Natural killer cell (primary cell): ENCODE results near the gene TCERG1L. TPM values are rescaled to one million over a fixed set of nuclear protein-coding genes. Genes with fewer than 3 reads are reported as not detected.

Source experiments
- ATAC-seq, 3 donors: fragments of 150-1000 bp in 2 of 3; fragments of 200-7000 bp in 1 of 3; cut with Tn5 transposase; 1 replicate in 1 of 3; 2 replicates in 2 of 3; pipeline ENCODE4 v1.10.0; 2021; ENCODE audit warnings: mild to moderate bottlenecking in 2 of 3, moderate library complexity in 2 of 3
- DNase-seq, 2 donors: peaks; one replicate each; pipeline versions ENCODE4 v3.0.0 to v3.0.0-alpha.2; 2013 to 2021; ENCODE audit warnings: mixed read lengths in 1 of 2
- H3K27ac ChIP-seq: one replicate; pipeline ENCODE4 v1.5.1; 2013; ENCODE audit warnings: mild to moderate bottlenecking, low read length
- H3K27me3 ChIP-seq: one replicate; pipeline ENCODE4 v1.6.1; 2013; ENCODE audit warnings: low read length; ENCODE audit not compliant: control insufficient read depth, insufficient read depth
- H3K36me3 ChIP-seq: one replicate; pipeline ENCODE4 v1.6.1; 2013; ENCODE audit warnings: low read length; ENCODE audit not compliant: control insufficient read depth, insufficient read depth
- H3K4me1 ChIP-seq: one replicate; pipeline ENCODE4 v1.6.1; 2013; ENCODE audit warnings: low read length; ENCODE audit not compliant: control insufficient read depth, insufficient read depth
- H3K4me3 ChIP-seq: one replicate; pipeline ENCODE4 v1.5.1; 2013; ENCODE audit warnings: low read length
- H3K9me3 ChIP-seq: one replicate; pipeline ENCODE4 v1.6.1; 2013; ENCODE audit warnings: low read length; ENCODE audit not compliant: control insufficient read depth, insufficient read depth
- H3K27ac Mint-ChIP-seq, 2 donors: one replicate each; pipeline ENCODE4 v1.8.0; 2022; ENCODE audit warnings: mild to moderate bottlenecking in 2 of 2, mixed read lengths in 2 of 2, moderate library complexity in 1 of 2
- H3K27me3 Mint-ChIP-seq, 2 donors: one replicate each; pipeline ENCODE4 v1.8.0; 2022; ENCODE audit warnings: low read depth in 2 of 2, mixed read lengths in 2 of 2
- H3K36me3 Mint-ChIP-seq: one replicate; pipeline ENCODE4 v1.8.0; 2022; ENCODE audit warnings: mixed read lengths
- H3K4me1 Mint-ChIP-seq, 2 donors: one replicate each; pipeline ENCODE4 v1.8.0; 2022; ENCODE audit warnings: mixed read lengths in 2 of 2
- H3K4me3 Mint-ChIP-seq: one replicate; pipeline ENCODE4 v1.8.0; 2022; ENCODE audit warnings: mild to moderate bottlenecking, moderate library complexity, mixed read lengths
- H3K9me3 Mint-ChIP-seq, 2 donors: one replicate each; pipeline ENCODE4 v1.8.0; 2022; ENCODE audit warnings: mixed read lengths in 2 of 2
- WGBS: methylation state at CpG from one replicate; pipeline ENCODE4 v1.1.7; 2013; ENCODE audit warnings: missing lambda C conversion rate; ENCODE audit not compliant: insufficient coverage; 5-methylcytosine and 5-hydroxymethylcytosine counted together
- intact Hi-C: fragments of 100-400 bp; cut with micrococcal nuclease; formaldehyde crosslinking; loops from one replicate; pipeline ENCODE4 v1.14.2; 2022
- total RNA-seq, 4 donors: library from RNA; stranded (reverse); fragments of 120-200 nt in 1 of 4; gene quantifications; one replicate each; pipeline versions ENCODE4 v1.2.3 to v1.2.4, GENCODE V29; 2013 to 2022
- TF ChIP-seq, protein P1 (sequence below): fragments of 200-600 bp; IDR thresholded peaks from one replicate; pipeline ENCODE4 v1.8.0; 2022; ENCODE audit warnings: antibody characterized with exemption

TCERG1L gene
- total RNA-seq, 3 donors from 2014 or later (not counting 1 experiment from before 2014, with no cell fraction given): 0.48 TPM; not detected in 2

DNA sequence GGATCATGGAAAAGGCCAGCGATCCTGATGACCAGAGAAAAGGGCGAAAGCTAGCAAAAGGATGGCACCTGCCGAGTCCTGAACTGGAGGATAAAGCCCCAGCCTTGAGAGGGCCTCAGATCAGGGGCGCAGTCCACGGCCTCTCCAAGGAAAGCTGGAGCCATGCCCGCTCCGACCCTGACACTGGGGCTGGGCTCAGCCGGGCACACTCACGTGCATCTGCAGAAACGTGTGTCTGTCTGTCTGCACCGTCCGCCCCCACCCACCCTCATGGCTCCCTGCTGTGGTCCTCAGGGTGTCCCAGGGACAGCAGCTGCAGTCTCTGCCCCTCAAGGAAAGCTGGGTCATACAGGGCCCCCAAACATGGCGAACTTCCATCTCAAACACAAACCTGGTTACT lies 200.5 kb downstream of the TCERG1L start:
- H3K4me1 Mint-ChIP-seq: no peaks in the 10 kb centered on the region
- no peaks in the 10 kb centered on the region for H3K9me3 Mint-ChIP-seq
- Histone ChIP-seq H3K27me3 (no peaks in the 10 kb centered on the region), H3K4me1 (no peaks in the 10 kb centered on the region), H3K27ac (no peak overlapping the region), H3K36me3 (no peaks in the 10 kb centered on the region), H3K9me3 (no peaks in the 10 kb centered on the region), H3K4me3 (no peak overlapping the region)
- TF ChIP-seq, protein P1, sequence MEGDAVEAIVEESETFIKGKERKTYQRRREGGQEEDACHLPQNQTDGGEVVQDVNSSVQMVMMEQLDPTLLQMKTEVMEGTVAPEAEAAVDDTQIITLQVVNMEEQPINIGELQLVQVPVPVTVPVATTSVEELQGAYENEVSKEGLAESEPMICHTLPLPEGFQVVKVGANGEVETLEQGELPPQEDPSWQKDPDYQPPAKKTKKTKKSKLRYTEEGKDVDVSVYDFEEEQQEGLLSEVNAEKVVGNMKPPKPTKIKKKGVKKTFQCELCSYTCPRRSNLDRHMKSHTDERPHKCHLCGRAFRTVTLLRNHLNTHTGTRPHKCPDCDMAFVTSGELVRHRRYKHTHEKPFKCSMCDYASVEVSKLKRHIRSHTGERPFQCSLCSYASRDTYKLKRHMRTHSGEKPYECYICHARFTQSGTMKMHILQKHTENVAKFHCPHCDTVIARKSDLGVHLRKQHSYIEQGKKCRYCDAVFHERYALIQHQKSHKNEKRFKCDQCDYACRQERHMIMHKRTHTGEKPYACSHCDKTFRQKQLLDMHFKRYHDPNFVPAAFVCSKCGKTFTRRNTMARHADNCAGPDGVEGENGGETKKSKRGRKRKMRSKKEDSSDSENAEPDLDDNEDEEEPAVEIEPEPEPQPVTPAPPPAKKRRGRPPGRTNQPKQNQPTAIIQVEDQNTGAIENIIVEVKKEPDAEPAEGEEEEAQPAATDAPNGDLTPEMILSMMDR: no peak
- DNase-seq (no peak), ATAC-seq (no peak)
- no peaks in the 10 kb centered on the region for H3K36me3 Mint-ChIP-seq
- H3K27me3 Mint-ChIP-seq: no peaks in the 10 kb centered on the region
- H3K4me3 Mint-ChIP-seq: no peak overlapping the region
- WGBS: 81% methylated on average over 13 of the region's 13 CpGs
- intact Hi-C loops: no loop called here
- H3K27ac Mint-ChIP-seq: no peak overlapping the region

DNA sequence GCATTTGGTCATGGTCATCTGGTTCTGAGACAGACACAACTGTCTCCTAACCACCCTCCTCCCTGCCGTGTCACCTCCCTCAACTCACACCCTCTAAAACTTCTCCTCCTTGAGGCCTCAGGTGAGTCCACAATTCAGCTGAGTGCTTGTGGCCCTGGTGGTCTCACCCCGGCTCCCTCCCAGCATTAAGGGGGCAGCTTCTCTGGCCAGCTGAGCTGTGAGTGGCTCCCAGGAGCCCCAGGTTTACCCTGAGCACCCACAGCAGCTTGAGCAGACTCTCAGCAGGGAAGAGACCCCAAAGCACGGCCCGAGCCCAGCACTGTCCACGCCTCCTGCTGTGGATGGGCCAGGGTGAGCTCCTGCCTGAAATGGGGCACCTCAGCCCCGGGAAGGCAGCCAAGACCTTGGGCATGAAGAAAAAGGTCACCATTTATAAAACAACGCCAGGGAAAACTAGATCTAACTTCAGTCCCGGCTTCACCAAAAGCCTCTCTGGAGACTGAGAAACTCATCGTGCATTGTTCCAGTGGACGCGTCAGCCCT lies 201.2 kb downstream of the TCERG1L start:
- TF ChIP-seq, protein P1: no peak
- H3K36me3 Mint-ChIP-seq: no peaks in the 10 kb centered on the region
- intact Hi-C loops: no loop called here

DNA sequence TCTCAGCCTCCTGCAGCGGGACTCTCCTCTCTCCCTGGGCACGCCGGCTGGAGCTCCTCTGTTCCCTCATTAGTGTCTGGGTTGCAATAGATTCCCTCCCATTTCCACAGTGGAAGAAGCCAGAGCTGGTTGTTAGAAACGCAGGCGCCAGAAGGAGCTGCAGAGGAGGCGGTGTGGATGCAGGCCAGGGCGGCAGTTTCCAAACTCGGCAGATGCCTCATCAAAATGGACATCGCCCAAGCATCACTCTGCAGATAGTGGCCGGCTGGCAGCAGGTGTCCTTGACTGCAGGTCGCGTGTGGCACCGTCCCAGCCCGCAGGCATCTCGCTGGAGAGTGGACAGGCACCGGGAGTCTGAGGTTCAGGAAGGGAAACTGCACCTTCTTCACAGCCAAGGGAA lies 201.8 kb downstream of the TCERG1L start:
- no peaks in the 10 kb centered on the region for H3K9me3 ChIP-seq
- Mint-ChIP-seq H3K36me3 (no peaks in the 10 kb centered on the region), H3K4me3 (no peak overlapping the region), H3K27ac (no peak overlapping the region), H3K9me3 (no peaks in the 10 kb centered on the region), H3K4me1 (no peaks in the 10 kb centered on the region), H3K27me3 (no peaks in the 10 kb centered on the region)
- TF ChIP-seq, protein P1: no peak
- WGBS: 83% methylated on average over 16 of the region's 16 CpGs
- no peaks in the 10 kb centered on the region for H3K4me1 ChIP-seq
- intact Hi-C loops: no loop called here
- DNase-seq (no peak), ATAC-seq (no peak)
- no peaks in the 10 kb centered on the region for H3K36me3 ChIP-seq
- H3K27me3 ChIP-seq: no peaks in the 10 kb centered on the region
- no peak overlapping the region for H3K27ac ChIP-seq
- H3K4me3 ChIP-seq: no peak overlapping the region

More for the DNA sequence above, 201.2 kb downstream of the TCERG1L start:
- Mint-ChIP-seq H3K4me3 (no peak overlapping the region), H3K27me3 (no peaks in the 10 kb centered on the region), H3K9me3 (no peaks in the 10 kb centered on the region), H3K4me1 (no peaks in the 10 kb centered on the region), H3K27ac (no peak overlapping the region)
- H3K27me3 ChIP-seq: no peaks in the 10 kb centered on the region
- no peaks in the 10 kb centered on the region for H3K4me1 ChIP-seq
- no peak overlapping the region for H3K27ac ChIP-seq
- no peak for DNase-seq
- no peak for ATAC-seq
- WGBS: 82% methylated on average over 11 of the region's 11 CpGs
- H3K9me3 ChIP-seq: no peaks in the 10 kb centered on the region
- H3K4me3 ChIP-seq: no peak overlapping the region
- H3K36me3 ChIP-seq: no peaks in the 10 kb centered on the region

DNA sequence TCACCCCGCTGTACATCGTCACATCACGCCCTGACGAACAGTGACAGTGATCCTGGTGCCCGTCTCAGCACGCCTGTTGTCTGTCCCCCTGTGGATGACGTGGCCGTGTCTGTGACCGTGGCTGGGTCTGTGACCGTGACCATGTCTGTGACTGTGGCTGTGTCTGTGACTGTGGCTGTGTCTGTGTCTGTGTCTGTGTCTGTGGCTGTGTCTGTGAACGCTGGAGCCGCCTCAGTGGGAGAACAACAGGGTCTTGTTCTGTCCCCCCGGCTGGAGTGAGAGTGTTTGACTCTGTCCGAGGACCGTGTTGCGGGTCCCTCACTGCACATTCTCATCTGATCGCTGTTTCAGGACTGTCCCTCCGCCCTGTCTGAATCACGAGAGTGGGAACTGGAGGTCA lies 202.2 kb downstream of the TCERG1L start:
- Histone ChIP-seq H3K9me3 (no peaks in the 10 kb centered on the region), H3K27me3 (no peaks in the 10 kb centered on the region), H3K27ac (no peak overlapping the region), H3K36me3 (no peaks in the 10 kb centered on the region), H3K4me3 (no peak overlapping the region), H3K4me1 (no peaks in the 10 kb centered on the region)
- no peaks in the 10 kb centered on the region for H3K27me3 Mint-ChIP-seq
- no peak for ATAC-seq
- WGBS: 95% methylated on average over 19 of the region's 19 CpGs
- no peaks in the 10 kb centered on the region for H3K9me3 Mint-ChIP-seq
- H3K27ac Mint-ChIP-seq: no peak overlapping the region
- TF ChIP-seq, protein P1: no peak
- H3K4me1 Mint-ChIP-seq: no peaks in the 10 kb centered on the region
- no peak overlapping the region for H3K4me3 Mint-ChIP-seq
- intact Hi-C loops: no loop called here
- no peak for DNase-seq
- H3K36me3 Mint-ChIP-seq: no peaks in the 10 kb centered on the region
